Mucosa of rectum (tissue), 2 donors: ENCODE measurements around the gene ZCCHC7.

ENCODE experiments used
- H3K27ac ChIP-seq, 2 donors: one replicate each; pipeline ENCODE4 v1.7.0; 2013; ENCODE audit warnings: inconsistent platforms in 2 of 2, low read depth in 2 of 2, low read length in 2 of 2
- H3K27me3 ChIP-seq, 2 donors: one replicate each; pipeline ENCODE4 v1.7.0; 2013; ENCODE audit warnings: low read length in 2 of 2; ENCODE audit not compliant: control insufficient read depth in 2 of 2, insufficient read depth in 2 of 2
- H3K36me3 ChIP-seq, 2 donors: one replicate each; pipeline ENCODE4 v1.7.0; 2013; ENCODE audit warnings: low read length in 2 of 2; ENCODE audit not compliant: control insufficient read depth in 2 of 2, insufficient read depth in 2 of 2
- H3K4me1 ChIP-seq, 2 donors: one replicate each; pipeline ENCODE4 v1.7.0; 2013; ENCODE audit warnings: low read length in 2 of 2, mild to moderate bottlenecking in 1 of 2; ENCODE audit not compliant: control insufficient read depth in 2 of 2, insufficient read depth in 2 of 2
- H3K4me3 ChIP-seq, 2 donors: one replicate each; pipeline ENCODE4 v1.7.0; 2013; ENCODE audit warnings: low read length in 2 of 2
- H3K9ac ChIP-seq, 2 donors: one replicate each; pipeline ENCODE4 v1.7.0; 2013; ENCODE audit warnings: low read length in 2 of 2, low read depth in 1 of 2, mild to moderate bottlenecking in 1 of 2
- H3K9me3 ChIP-seq, 2 donors: one replicate each; pipeline ENCODE4 v1.7.0; 2013; ENCODE audit warnings: low read length in 2 of 2; ENCODE audit not compliant: control insufficient read depth in 2 of 2
- donor health status: healthy.
- donor health status: Normal muscosa, but diverticular disease.

The ZCCHC7 gene

GRCh38 chr9:37405764-37406380, 285.5 kb downstream of the ZCCHC7 start:
- H3K9ac ChIP-seq = no peak overlapping the region
- no peak overlapping the region for H3K4me3 ChIP-seq
- no peaks in the 10 kb centered on the region for H3K4me1 ChIP-seq
- H3K27me3 ChIP-seq = no peaks in the 10 kb centered on the region
- no peaks in the 10 kb centered on the region for H3K36me3 ChIP-seq
- H3K27ac ChIP-seq = no peak overlapping the region
- H3K9me3 ChIP-seq = no peaks in the 10 kb centered on the region

DNA sequence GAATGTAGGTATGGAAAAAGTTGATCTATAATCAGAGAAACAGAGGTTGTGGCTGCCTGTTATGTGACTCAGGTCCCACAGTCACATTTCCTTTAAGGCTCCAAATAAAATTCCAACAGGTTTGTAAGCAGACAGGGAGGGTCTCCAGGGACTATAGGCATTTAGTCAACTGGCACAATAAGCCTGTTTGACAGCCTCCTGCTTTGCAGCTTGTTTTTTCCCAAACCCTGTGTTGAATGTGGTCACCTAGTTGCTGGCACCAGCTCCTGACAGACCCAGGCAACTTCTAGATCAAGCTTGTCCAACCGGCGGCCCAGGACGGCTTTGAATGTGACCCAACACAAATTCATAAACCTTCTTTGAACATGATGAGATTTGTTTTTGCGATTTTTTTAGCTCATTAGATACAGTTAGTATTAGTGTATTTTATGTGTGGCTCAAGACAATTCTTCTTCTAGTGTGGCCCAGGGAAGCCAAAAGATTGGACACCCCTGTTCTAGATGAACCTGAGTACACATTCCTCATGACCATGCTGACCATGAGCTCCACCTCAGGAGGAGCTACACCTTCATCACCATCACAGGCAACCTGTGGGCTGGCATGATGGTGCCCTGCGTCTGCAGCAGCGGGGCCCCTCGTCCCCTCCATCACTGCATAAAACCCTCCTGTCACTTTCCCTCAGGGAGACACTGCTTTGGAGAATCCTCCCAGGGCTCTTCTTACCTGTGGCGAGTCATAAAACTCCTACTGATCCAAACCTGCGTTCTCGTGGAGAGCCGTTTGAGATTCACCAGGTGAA, 286.4 kb downstream of the ZCCHC7 start:
- H3K36me3 ChIP-seq = no peaks in the 10 kb centered on the region
- no peak overlapping the region for H3K4me3 ChIP-seq

DNA sequence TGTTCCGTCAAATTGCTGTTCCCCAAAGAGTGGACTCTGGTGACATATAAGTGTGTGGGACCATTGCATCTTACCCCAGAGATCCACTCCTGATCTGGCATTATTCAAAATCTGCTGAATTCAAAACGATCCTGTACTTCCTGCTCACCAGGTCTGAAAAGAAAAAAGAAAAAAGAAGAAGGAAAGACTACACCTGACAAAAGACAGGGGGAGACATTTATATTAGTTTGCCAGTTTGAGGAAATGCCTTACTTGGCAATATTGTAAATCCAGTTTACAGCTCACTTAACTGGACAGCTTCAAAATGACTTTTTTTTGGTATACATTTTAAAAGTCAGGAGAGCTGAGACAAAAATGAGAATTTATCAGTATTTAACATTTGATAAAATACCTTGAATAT, 287.1 kb downstream of the ZCCHC7 start:
- H3K4me1 ChIP-seq = no peaks in the 10 kb centered on the region
- no peak overlapping the region for H3K4me3 ChIP-seq
- no peaks in the 10 kb centered on the region for H3K9me3 ChIP-seq
- no peaks in the 10 kb centered on the region for H3K27me3 ChIP-seq
- no peaks in the 10 kb centered on the region for H3K36me3 ChIP-seq
- H3K9ac ChIP-seq = no peak overlapping the region
- no peak overlapping the region for H3K27ac ChIP-seq

More for the DNA sequence above, 286.4 kb downstream of the ZCCHC7 start:
- Histone ChIP-seq H3K27me3 (no peaks in the 10 kb centered on the region), H3K27ac (no peak overlapping the region), H3K9ac (no peak overlapping the region), H3K9me3 (no peaks in the 10 kb centered on the region), H3K4me1 (no peaks in the 10 kb centered on the region)
